ENCODE measurements around the gene KCNH3.

GRCh38 chr12:49558526-49558925 is 19.7 kb downstream of the KCNH3 start:
- TF ChIP-seq TAF15 (IDR thresholded peaks at IDR 0.05; ENCODE audit: low read depth, low read length, poor library complexity, severe bottlenecking) (no peak), ZBTB20 (CRISPR knock-in tag; IDR thresholded peaks at IDR 0.05; ENCODE audit: borderline replicate concordance, low read depth) (no peak)

Measured in HepG2 (cell line).